K562 (cell line): Measurements from ENCODE around the gene RARRES2. TPM values are rescaled to one million over a fixed set of nuclear protein-coding genes. Genes with fewer than 3 reads are reported as not detected.

ENCODE experiments used
- ARID2 ChIP-seq: fragments of 450-650 bp; IDR thresholded peaks from 2 replicates; pipeline ENCODE4 v1.6.1; 2017; ENCODE audit warnings: antibody characterized with exemption, mild to moderate bottlenecking
- BRF1 ChIP-seq: IDR thresholded peaks from 3 replicates; pipeline ENCODE4 v1.6.1; 2011; ENCODE audit warnings: borderline replicate concordance, mild to moderate bottlenecking; ENCODE audit not compliant: insufficient read length; ENCODE audit errors: extremely low read depth
- CBX5 ChIP-seq: IDR thresholded peaks from 2 replicates; pipeline ENCODE4 v1.6.1; 2014; ENCODE audit warnings: low read depth, borderline replicate concordance
- CREBBP ChIP-seq: IDR thresholded peaks from one replicate; pipeline ENCODE4 v1.6.1; 2012; ENCODE audit warnings: low read depth, mild to moderate bottlenecking, control low read depth, inconsistent platforms, low read length
- CTCF ChIP-seq, 3 experiments: IDR thresholded peaks in 2 of 3; conservative IDR thresholded peaks in 1 of 3; 2 replicates each; pipeline ENCODE4 v1.5.1; 2011 to 2012; ENCODE audit warnings: low read length in 3 of 3, mild to moderate bottlenecking in 3 of 3, control low read depth in 2 of 3, improper control_type of control experiment in 1 of 3, inconsistent platforms in 1 of 3, low read depth in 1 of 3, mixed read lengths in 1 of 3, moderate library complexity in 1 of 3; ENCODE audit not compliant: insufficient read depth in 2 of 3
- ETV5 ChIP-seq: sonication (generic); formaldehyde crosslinking; IDR thresholded peaks from 2 replicates; pipeline ENCODE4 v1.4.0; 2020; ENCODE audit warnings: low read depth, mild to moderate bottlenecking, missing genetic modification reagents
- GABPA ChIP-seq: fragments of 200-800 bp; sonication (Bioruptor generic); conservative IDR thresholded peaks from 2 replicates; pipeline ENCODE4 v1.6.1; 2016; ENCODE audit warnings: low read depth, missing genetic modification characterization, missing compliant biosample characterization
- GTF2A2 ChIP-seq: IDR thresholded peaks from 2 replicates; pipeline ENCODE4 v1.6.1; 2016; ENCODE audit warnings: mild to moderate bottlenecking, missing genetic modification characterization, missing compliant biosample characterization
- IFI16 ChIP-seq: fragments of 250-450 bp; sonication (Bioruptor Pico); IDR thresholded peaks from 2 replicates; pipeline ENCODE4 v2.1.2; 2022; ENCODE audit warnings: mild to moderate bottlenecking, inconsistent platforms
- KHSRP ChIP-seq: fragments of 450-650 bp; IDR thresholded peaks from 2 replicates; pipeline ENCODE4 v1.6.1; 2017
- NR0B1 ChIP-seq: fragments of 450-650 bp; IDR thresholded peaks from one replicate; pipeline ENCODE4 v1.6.1; 2018; ENCODE audit warnings: mild to moderate bottlenecking, moderate library complexity; ENCODE audit not compliant: partially characterized antibody
- SMARCC2 ChIP-seq: fragments of 450-650 bp; IDR thresholded peaks from 2 replicates; pipeline ENCODE4 v1.6.1; 2017; ENCODE audit warnings: antibody characterized with exemption, moderate library complexity, mild to moderate bottlenecking, low read depth
- SRSF3 ChIP-seq: fragments of 200-400 bp; formaldehyde crosslinking; IDR thresholded peaks from 2 replicates; pipeline ENCODE4 v1.6.1; 2016; ENCODE audit warnings: mild to moderate bottlenecking, low read length, moderate library complexity; ENCODE audit not compliant: insufficient read depth
- SRSF9 ChIP-seq: fragments of 200-400 bp; formaldehyde crosslinking; IDR thresholded peaks from 2 replicates; pipeline ENCODE4 v1.6.1; 2017; ENCODE audit warnings: low read depth, low read length, borderline replicate concordance
- TEAD1 ChIP-seq, 2 experiments: fragments of 450-650 bp in 1 of 2; sonication (generic) in 1 of 2; formaldehyde crosslinking; IDR thresholded peaks; 2 replicates each; pipeline versions ENCODE4 v1.4.0 to v1.8.0; 2020 to 2022; ENCODE audit warnings: mild to moderate bottlenecking in 2 of 2, missing genetic modification reagents in 1 of 2
- TSC22D4 ChIP-seq: fragments of 450-650 bp; IDR thresholded peaks from 2 replicates; pipeline ENCODE4 v1.6.1; 2016; ENCODE audit warnings: missing genetic modification characterization, missing biosample characterization, control low read depth
- ZBTB1 ChIP-seq: sonication (generic); formaldehyde crosslinking; IDR thresholded peaks from 2 replicates; pipeline ENCODE4 v1.8.1; 2023; ENCODE audit warnings: missing genetic modification reagents, low read depth, mild to moderate bottlenecking, borderline replicate concordance
- ZNF395 ChIP-seq: fragments of 200-800 bp; sonication (Bioruptor generic); IDR thresholded peaks from 2 replicates; pipeline ENCODE4 v1.6.1; 2017; ENCODE audit warnings: missing genetic modification characterization, missing compliant biosample characterization
- ZNF512 ChIP-seq: IDR thresholded peaks from 2 replicates; pipeline ENCODE4 v1.6.1; 2016; ENCODE audit warnings: missing genetic modification characterization, missing compliant biosample characterization
- ZNF707 ChIP-seq: fragments of 250-450 bp; sonication (Bioruptor Pico); conservative IDR thresholded peaks from 2 replicates; pipeline ENCODE4 v1.8.0; 2022; ENCODE audit warnings: inconsistent platforms, mild to moderate bottlenecking, moderate library complexity
- ZNF766 ChIP-seq: fragments of 200-800 bp; sonication (Bioruptor generic); conservative IDR thresholded peaks from 2 replicates; pipeline ENCODE4 v1.6.1; 2016; ENCODE audit warnings: missing genetic modification characterization, missing compliant biosample characterization
- polyA plus RNA-seq, 8 experiments: library from polyadenylated mRNA; depleted of rRNA in 4 of 8; stranded (reverse) in 5 of 8; unstranded in 3 of 8; fragments of >200 nt; fragmentation: Nextera tagmentation in 2 of 8; fragmentation: Illumina TruSeq in 1 of 8; extraction: Ambion mirVana in 2 of 8; extraction: Trizol in 1 of 8; gene quantifications; 2 replicates each; pipeline versions ENCODE4 v1.2.1 to v1.2.3, GENCODE V29; 2011 to 2014; ENCODE audit warnings: inconsistent platforms in 1 of 8, missing spikeins in 1 of 8
- total RNA-seq, 7 experiments: library from RNA; depleted of rRNA in 6 of 7; stranded (reverse); fragments of >200 nt in 6 of 7; fragmentation: Illumina TruSeq in 2 of 7; extraction: Trizol in 2 of 7; gene quantifications; 2 replicates each; pipeline versions ENCODE4 v1.2.1 to v1.2.3, GENCODE V29; 2011 to 2021; ENCODE audit warnings: low replicate concordance in 1 of 7

The RARRES2 gene
- total and polyA plus RNA-seq, 9 of the 15 experiments (the other 6 are each of a cell fraction or from before 2014, with no cell fraction given), result 0.11 to 1.7 (median 0.23) TPM; not detected in 6

GRCh38 chr7:150322833-150323681, 18.4 kb downstream of the RARRES2 start, which contains the start of the genes ACTR3C and LRRC61 (continued):
- TF ChIP-seq BRF1 (no peak), NR0B1 (no peak), GTF2A2 (tag) (no peak), IFI16 (CRISPR knock-in tag) (no peak; the same call in 1 of the 2 replicates), TEAD1 (CRISPR knock-in tag; IDR thresholded peaks at IDR 0.05) (peak in 1 of 2 experiments; percentile 96; a peak in 2 of 4 replicates), ARID2 (peak; percentile 67; the same call in 1 of the 2 replicates), ZNF766 (CRISPR knock-in tag) (peak; percentile 93), ZNF512 (tag) (no peak), ZBTB1 (peak; percentile 60; the same call in 1 of the 2 replicates), ZNF707 (0 out of 2 replicates have a peak, but pooled peaks have one; percentile 12), CBX5 (no peak; the same call in 1 of the 2 replicates), CREBBP (no peak), GABPA (peak; percentile 87), TSC22D4 (tag) (no peak), SRSF9 (no peak), KHSRP (no peak), ETV5 (CRISPR knock-in tag) (peak; percentile 99), SMARCC2 (peak; percentile 63; the same call in 1 of the 2 replicates), SRSF3 (peak; percentile 90; the same call in 1 of the 2 replicates), ZNF395 (CRISPR knock-in tag) (no peak; the same call in 1 of the 2 replicates), CTCF (IDR thresholded peaks at IDR 0.05 in 2 of 3, conservative IDR thresholded peaks at IDR 0.05 in 1 of 3; ENCODE audit: insufficient read depth in 2 of 3, low read depth in 1 of 3, low read length in 3 of 3) (peak; percentile 63 to 78 (median 63); a peak in 4 of 6 replicates)
